CD8-positive, alpha-beta memory T cell (primary cell): ENCODE measurements around the gene TMEM116. TPM values are rescaled to one million over a fixed set of nuclear protein-coding genes. Genes with fewer than 3 reads are reported as not detected.

ENCODE experiments used
- CTCF ChIA-PET: fragments of 350-600 bp; sonication (Branson Sonifier 250); formaldehyde crosslinking; loops from one replicate; lab custom pipeline; 2021; ENCODE audit warnings: antibody characterized with exemption; lab: Charles Lee
- POLR2A ChIA-PET: fragments of 350-600 bp; sonication (Branson Sonifier 250); formaldehyde crosslinking; loops from one replicate; lab custom pipeline; 2021; ENCODE audit warnings: antibody characterized with exemption; lab: Charles Lee
- DNase-seq, 5 donors: peaks; one replicate each; pipeline versions ENCODE4 v3.0.0 to v3.0.0-alpha.2; 2020 to 2022; ENCODE audit warnings: mixed read lengths in 1 of 5
- H3K27ac ChIP-seq: one replicate; pipeline ENCODE4 v1.7.0; 2013; ENCODE audit warnings: low read depth, mild to moderate bottlenecking, low read length, moderate library complexity
- H3K27me3 ChIP-seq: 2 replicates; pipeline ENCODE4 v1.7.0; 2013; ENCODE audit warnings: low read length, mild to moderate bottlenecking; ENCODE audit not compliant: insufficient read depth, poor library complexity, severe bottlenecking
- H3K36me3 ChIP-seq: 2 replicates; pipeline ENCODE4 v1.7.0; 2013; ENCODE audit warnings: mild to moderate bottlenecking, low read length, moderate library complexity; ENCODE audit not compliant: insufficient read depth
- H3K4me1 ChIP-seq: 2 replicates; pipeline ENCODE4 v1.7.0; 2013; ENCODE audit warnings: mild to moderate bottlenecking, low read length, moderate library complexity; ENCODE audit not compliant: insufficient read depth
- H3K4me3 ChIP-seq: 2 replicates; pipeline ENCODE4 v1.7.0; 2013; ENCODE audit warnings: mild to moderate bottlenecking, low read length
- H3K9me3 ChIP-seq: 2 replicates; pipeline ENCODE4 v1.7.0; 2013; ENCODE audit warnings: mild to moderate bottlenecking, low read length
- H3K27ac Mint-ChIP-seq, 8 donors: one replicate each; pipeline ENCODE4 v1.8.0; 2020 to 2021; ENCODE audit warnings: mixed read lengths in 8 of 8, mild to moderate bottlenecking in 6 of 8, inconsistent platforms in 3 of 8, moderate library complexity in 3 of 8
- H3K27me3 Mint-ChIP-seq, 2 donors: one replicate each; pipeline ENCODE4 v1.8.0; 2020 to 2021; ENCODE audit warnings: mixed read lengths in 2 of 2, mild to moderate bottlenecking in 1 of 2, moderate library complexity in 1 of 2
- H3K36me3 Mint-ChIP-seq, 3 donors: one replicate each; pipeline ENCODE4 v1.8.0; 2020 to 2021; ENCODE audit warnings: mixed read lengths in 3 of 3, inconsistent platforms in 1 of 3, mild to moderate bottlenecking in 1 of 3
- H3K4me1 Mint-ChIP-seq, 3 donors: one replicate each; pipeline ENCODE4 v1.8.0; 2020 to 2021; ENCODE audit warnings: mixed read lengths in 3 of 3, inconsistent platforms in 1 of 3, mild to moderate bottlenecking in 1 of 3
- H3K4me3 Mint-ChIP-seq, 7 donors: one replicate each; pipeline ENCODE4 v1.8.0; 2020 to 2021; ENCODE audit warnings: mixed read lengths in 7 of 7, mild to moderate bottlenecking in 6 of 7, moderate library complexity in 4 of 7, inconsistent platforms in 2 of 7
- H3K9me3 Mint-ChIP-seq, 5 donors: one replicate each; pipeline ENCODE4 v1.8.0; 2020 to 2022; ENCODE audit warnings: mixed read lengths in 5 of 5, mild to moderate bottlenecking in 3 of 5, moderate library complexity in 2 of 5, inconsistent platforms in 1 of 5
- polyA plus RNA-seq: library from polyadenylated mRNA; unstranded; fragments of 300-500 nt; fragmentation: Illumina TruSeq; gene quantifications from one replicate; pipeline ENCODE4 v1.2.3, GENCODE V29; 2021
- total RNA-seq, 2 experiments: library from RNA; stranded (reverse); gene quantifications; one replicate each; pipeline ENCODE4 v1.2.3, GENCODE V29; 2021

The TMEM116 gene
- total and polyA plus RNA-seq, 3 experiments from 2014 or later, result 13.1 to 28.4 (median 13.7) TPM

DNA sequence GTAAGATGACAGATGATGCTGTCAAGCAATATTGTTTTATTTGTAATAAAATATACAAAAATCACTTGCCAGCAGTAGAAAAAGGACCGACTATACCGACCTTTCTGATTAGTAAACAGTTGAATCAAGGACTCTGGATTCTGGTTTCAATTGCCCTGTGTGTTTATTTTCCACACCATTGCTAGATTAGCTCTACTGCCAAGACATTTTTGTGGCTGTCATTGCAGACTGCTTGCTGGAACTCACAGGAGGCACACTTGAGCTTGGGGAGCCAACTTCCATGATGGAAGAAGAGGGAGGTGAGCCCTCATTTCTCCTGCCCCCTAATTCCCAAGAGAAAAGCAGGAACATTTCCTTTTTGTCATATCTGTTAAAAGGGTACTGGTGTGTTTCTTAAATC, 119.7 kb downstream of the TMEM116 start:
- no peak overlapping the region for H3K4me3 Mint-ChIP-seq
- no peak overlapping the region for H3K4me3 ChIP-seq
- no peaks in the 10 kb centered on the region for H3K9me3 Mint-ChIP-seq
- no peaks in the 10 kb centered on the region for H3K4me1 ChIP-seq
- H3K27ac Mint-ChIP-seq, result no peak overlapping the region
- ChIA-PET POLR2A (no interaction called here), CTCF (interaction anchor here (0.7 to 0.9 kb wide), 2 partner anchors 52 to 315 kb away, joined by 3 read pairs; partner anchors contain the start of gene MAPKAPK5)
- no peak overlapping the region for H3K27ac ChIP-seq
- peaks cover 15% of the 10 kb centered on the region for H3K36me3 ChIP-seq
- no peak for DNase-seq
- H3K27me3 Mint-ChIP-seq, result no peaks in the 10 kb centered on the region
- H3K9me3 ChIP-seq, result no peaks in the 10 kb centered on the region
- H3K36me3 Mint-ChIP-seq, result peaks cover 6 to 69% (median 25%) of the 10 kb centered on the region in 3 donors
- H3K27me3 ChIP-seq, result no peaks in the 10 kb centered on the region
- H3K4me1 Mint-ChIP-seq, result no peaks in the 10 kb centered on the region

DNA sequence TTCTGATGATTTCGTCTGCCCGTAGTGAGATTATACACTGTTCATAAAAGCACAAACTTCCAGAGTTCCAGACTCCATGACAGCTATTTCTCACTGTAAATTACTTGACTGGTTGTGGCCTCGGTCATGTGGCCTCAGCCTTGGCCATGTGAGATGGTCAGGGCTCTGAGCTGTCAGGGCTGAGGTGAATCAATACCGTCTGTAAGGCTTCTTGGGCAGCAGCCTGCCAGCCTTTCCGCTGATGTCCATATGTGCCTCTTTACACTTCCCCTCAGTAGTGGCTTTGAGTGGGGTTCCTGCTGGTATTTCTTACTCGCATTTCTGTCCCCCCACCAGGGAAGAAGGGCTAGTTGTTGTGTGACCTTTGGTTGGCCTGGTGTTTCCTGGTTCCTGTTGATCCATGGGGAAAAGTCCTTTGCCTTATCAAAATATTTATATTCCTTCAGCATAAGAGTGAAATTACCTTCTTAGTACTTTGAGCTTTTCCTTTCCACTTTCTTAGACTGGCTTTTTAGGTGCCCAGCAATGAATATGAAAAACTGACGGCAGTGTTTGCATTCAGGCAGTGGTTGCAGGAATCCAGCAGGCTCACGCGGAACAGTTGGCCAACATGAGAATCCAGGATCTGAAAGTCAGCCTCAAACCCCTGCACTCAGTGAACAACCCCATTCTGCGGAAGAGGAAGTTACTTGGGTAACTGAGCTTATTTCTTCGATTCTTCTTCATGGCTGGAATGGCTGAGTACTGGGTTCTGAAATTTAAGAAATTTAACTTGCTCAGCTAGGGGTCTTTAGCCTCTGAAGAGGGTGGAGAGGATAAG, 124.8 kb downstream of the TMEM116 start:
- Histone ChIP-seq H3K4me1 (no peaks in the 10 kb centered on the region), H3K4me3 (no peak overlapping the region), H3K27ac (no peak overlapping the region), H3K27me3 (no peaks in the 10 kb centered on the region), H3K9me3 (no peaks in the 10 kb centered on the region), H3K36me3 (peaks cover 60% of the 10 kb centered on the region)
- H3K27me3 Mint-ChIP-seq, result no peaks in the 10 kb centered on the region
- no peak for DNase-seq
- ChIA-PET CTCF (no interaction called here), POLR2A (no interaction called here)
- peak overlapping the region in 5 of 8 donors; percentile 33 to 92 (median 64) for H3K27ac Mint-ChIP-seq
- H3K9me3 Mint-ChIP-seq, result no peaks in the 10 kb centered on the region
- peaks cover 4 to 91% (median 38%) of the 10 kb centered on the region in 3 donors for H3K36me3 Mint-ChIP-seq
- H3K4me1 Mint-ChIP-seq, result no peaks in the 10 kb centered on the region
- H3K4me3 Mint-ChIP-seq, result no peak overlapping the region

DNA sequence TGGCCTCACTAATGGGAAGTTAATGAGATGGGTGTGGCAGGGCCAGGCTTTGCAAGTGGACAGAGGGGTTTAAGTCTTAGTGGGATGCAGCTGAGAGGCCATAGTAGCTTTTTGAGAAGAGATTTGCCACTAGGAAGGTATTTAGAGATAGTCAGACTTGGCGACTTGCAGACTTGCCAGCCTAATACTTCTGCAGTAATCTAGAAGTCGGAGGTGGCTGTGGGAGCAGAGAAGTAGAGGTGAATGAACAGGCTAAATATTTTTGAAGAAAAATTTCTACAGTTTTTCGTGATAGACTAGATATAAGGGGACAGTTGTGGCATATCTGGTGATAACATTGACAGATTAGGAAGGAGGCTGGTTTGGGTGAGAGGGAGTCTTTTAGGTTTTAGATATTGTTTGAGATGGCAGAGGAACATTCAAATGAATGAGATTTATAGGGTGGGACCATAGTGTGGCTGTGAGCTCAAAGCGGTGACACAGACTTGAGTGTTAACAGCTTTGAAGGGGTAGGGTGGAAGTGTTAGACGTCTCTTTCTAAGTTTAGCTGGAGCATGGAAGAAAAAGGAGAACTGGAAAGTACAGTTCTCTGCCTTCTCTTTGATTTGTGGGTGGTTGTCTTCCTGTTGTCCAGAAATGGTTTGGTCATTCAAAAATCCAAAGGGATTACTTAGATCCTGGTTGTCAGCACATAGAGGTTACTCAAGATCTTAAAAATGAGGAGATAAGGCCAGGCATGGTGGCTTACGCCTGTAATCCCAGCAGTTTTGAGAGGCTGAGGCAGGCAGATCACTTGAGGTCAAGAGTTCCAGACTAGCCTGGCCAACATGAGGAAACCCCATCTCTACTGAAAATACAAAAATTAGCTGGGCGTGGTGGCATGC, 126.1 kb downstream of the TMEM116 start:
- DNase-seq, result no peak
- H3K27ac Mint-ChIP-seq, result peak overlapping the region in 7 of 8 donors; percentile 17 to 92 (median 61)
- no peaks in the 10 kb centered on the region for H3K27me3 Mint-ChIP-seq
- Histone ChIP-seq H3K36me3 (peaks cover 60% of the 10 kb centered on the region), H3K9me3 (no peaks in the 10 kb centered on the region), H3K27me3 (no peaks in the 10 kb centered on the region), H3K27ac (no peak overlapping the region), H3K4me1 (no peaks in the 10 kb centered on the region), H3K4me3 (no peak overlapping the region)
- no peaks in the 10 kb centered on the region for H3K4me1 Mint-ChIP-seq
- ChIA-PET POLR2A (no interaction called here), CTCF (no interaction called here)
- peaks cover 4 to 88% (median 35%) of the 10 kb centered on the region in 3 donors for H3K36me3 Mint-ChIP-seq
- no peaks in the 10 kb centered on the region for H3K9me3 Mint-ChIP-seq
- no peak overlapping the region for H3K4me3 Mint-ChIP-seq

DNA sequence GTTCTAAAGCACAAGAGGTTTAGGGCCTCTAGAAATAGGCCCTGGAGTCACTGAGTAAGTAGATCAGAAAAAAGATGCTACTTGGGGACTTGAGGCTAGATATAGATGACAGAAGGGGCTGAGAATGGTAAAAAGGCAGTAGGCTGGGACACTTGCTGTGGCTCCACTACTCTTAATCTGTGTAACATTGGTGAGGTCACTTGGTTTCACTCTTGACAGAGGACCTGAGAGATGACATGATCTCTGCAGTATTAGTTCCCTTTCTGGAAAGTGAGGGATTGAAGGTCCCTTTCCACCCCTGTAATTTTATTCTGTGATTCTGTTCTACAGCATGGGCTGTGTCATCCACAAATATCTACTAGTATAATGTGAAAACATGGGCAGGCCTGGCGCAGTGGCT, 131.2 kb downstream of the TMEM116 start:
- peaks cover 0 to 4% (median 2%) of the 10 kb centered on the region in 3 donors for H3K4me1 Mint-ChIP-seq
- no peaks in the 10 kb centered on the region for H3K27me3 Mint-ChIP-seq
- peaks cover 4 to 84% (median 16%) of the 10 kb centered on the region in 3 donors for H3K36me3 Mint-ChIP-seq
- no peak overlapping the region for H3K27ac Mint-ChIP-seq
- Histone ChIP-seq H3K27ac (no peak overlapping the region), H3K27me3 (no peaks in the 10 kb centered on the region), H3K4me1 (no peaks in the 10 kb centered on the region), H3K36me3 (peaks cover 53% of the 10 kb centered on the region), H3K4me3 (no peak overlapping the region), H3K9me3 (no peaks in the 10 kb centered on the region)
- no peak overlapping the region for H3K4me3 Mint-ChIP-seq
- no peaks in the 10 kb centered on the region for H3K9me3 Mint-ChIP-seq
- POLR2A ChIA-PET, result no interaction called here
- CTCF ChIA-PET, result interaction anchor here (0.7 kb wide), 1 partner anchor 301 kb away, joined by 3 read pairs; no protein-coding TSS in a partner anchor
- no peak for DNase-seq

Other genes starting within 250 kb of the TMEM116 start
- 1 to 10 TPM; 1.2 to 1.4 TPM for gene ALDH2, start 246.2 kb downstream of the TMEM116 start, total RNA-seq
- 0.45 TPM for gene ALDH2, start 246.2 kb downstream of the TMEM116 start, polyA plus RNA-seq
- 10 to 100 TPM; 69.8 to 72.1 TPM for gene MAPKAPK5, start 170.9 kb downstream of the TMEM116 start, total RNA-seq
- 47.6 TPM for gene MAPKAPK5, start 170.9 kb downstream of the TMEM116 start, polyA plus RNA-seq
- 10 to 100 TPM; 87.4 to 88.0 TPM for gene ERP29, start 261 bp upstream of the TMEM116 start, total RNA-seq
- gene ERP29, start 261 bp upstream of the TMEM116 start, polyA plus RNA-seq, result 188 TPM
- 10 to 100 TPM; 39.0 to 41.5 TPM for gene NAA25, start 95.6 kb upstream of the TMEM116 start, total RNA-seq
- gene NAA25, start 95.6 kb upstream of the TMEM116 start, polyA plus RNA-seq, result 18.4 TPM
- gene TRAFD1, start 112.4 kb upstream of the TMEM116 start, total RNA-seq, result 10 to 100 TPM; 34.5 TPM
- gene TRAFD1, start 112.4 kb upstream of the TMEM116 start, polyA plus RNA-seq, result 55.6 TPM